Measurements from ENCODE around the gene EVX2. TPM values are rescaled to one million over a fixed set of nuclear protein-coding genes. Genes with fewer than 3 reads are reported as not detected.

Gene EVX2
- total RNA-seq, 1 experiment from 2014 or later = not detected

DNA sequence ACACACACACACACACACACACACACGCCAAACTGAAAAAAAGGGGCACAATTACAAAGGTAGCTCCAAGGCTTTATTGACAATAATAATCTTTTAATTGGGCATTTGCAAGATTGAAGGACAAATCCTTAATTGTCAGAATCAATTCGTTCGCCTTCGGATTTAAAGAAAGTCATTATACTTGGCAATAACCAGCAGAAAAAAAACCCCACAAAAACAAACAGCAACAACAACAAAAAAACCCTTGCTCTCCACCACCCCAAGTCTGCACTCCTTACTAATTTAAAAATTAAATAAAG is 44.0 kb upstream of the EVX2 start:
- no peak for ATAC-seq
- CTCF ChIA-PET = interaction anchor here (0.7 to 3.2 kb wide), 11 partner anchors 9 to 1034 kb away, joined by 3 to 21 read pairs (median 7); no protein-coding TSS in a partner anchor
- POLR2A ChIA-PET = no interaction called here
- Mint-ChIP-seq H3K27me3 (ENCODE audit: low read depth) (peaks cover 98% of the 10 kb centered on the region), H3K27ac (no peak overlapping the region), H3K36me3 (peaks cover 4% of the 10 kb centered on the region; the same call in 1 of the 2 replicates), H3K4me3 (0 out of 2 replicates have a peak overlapping the region, but pooled peaks have one; percentile 59), H3K4me1 (peaks cover 27% of the 10 kb centered on the region), H3K9me3 (no peaks in the 10 kb centered on the region)
- TF ChIP-seq ESRRA (CRISPR knock-in tag; IDR thresholded peaks at IDR 0.05; ENCODE audit: borderline replicate concordance) (no peak), CREM (CRISPR knock-in tag; IDR thresholded peaks at IDR 0.05) (no peak), ZNF317 (CRISPR knock-in tag; IDR thresholded peaks at IDR 0.05; ENCODE audit: borderline replicate concordance, low read depth) (no peak), ZNF263 (CRISPR knock-in tag; IDR thresholded peaks at IDR 0.05; ENCODE audit: low read depth) (no peak), NR3C1 (CRISPR knock-in tag; conservative IDR thresholded peaks at IDR 0.05; ENCODE audit: low read depth) (no peak)
- TF ChIP-seq, protein P1, sequence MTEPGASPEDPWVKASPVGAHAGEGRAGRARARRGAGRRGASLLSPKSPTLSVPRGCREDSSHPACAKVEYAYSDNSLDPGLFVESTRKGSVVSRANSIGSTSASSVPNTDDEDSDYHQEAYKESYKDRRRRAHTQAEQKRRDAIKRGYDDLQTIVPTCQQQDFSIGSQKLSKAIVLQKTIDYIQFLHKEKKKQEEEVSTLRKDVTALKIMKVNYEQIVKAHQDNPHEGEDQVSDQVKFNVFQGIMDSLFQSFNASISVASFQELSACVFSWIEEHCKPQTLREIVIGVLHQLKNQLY (CRISPR knock-in tag; IDR thresholded peaks at IDR 0.05) = no peak
- TF ChIP-seq, protein P2, sequence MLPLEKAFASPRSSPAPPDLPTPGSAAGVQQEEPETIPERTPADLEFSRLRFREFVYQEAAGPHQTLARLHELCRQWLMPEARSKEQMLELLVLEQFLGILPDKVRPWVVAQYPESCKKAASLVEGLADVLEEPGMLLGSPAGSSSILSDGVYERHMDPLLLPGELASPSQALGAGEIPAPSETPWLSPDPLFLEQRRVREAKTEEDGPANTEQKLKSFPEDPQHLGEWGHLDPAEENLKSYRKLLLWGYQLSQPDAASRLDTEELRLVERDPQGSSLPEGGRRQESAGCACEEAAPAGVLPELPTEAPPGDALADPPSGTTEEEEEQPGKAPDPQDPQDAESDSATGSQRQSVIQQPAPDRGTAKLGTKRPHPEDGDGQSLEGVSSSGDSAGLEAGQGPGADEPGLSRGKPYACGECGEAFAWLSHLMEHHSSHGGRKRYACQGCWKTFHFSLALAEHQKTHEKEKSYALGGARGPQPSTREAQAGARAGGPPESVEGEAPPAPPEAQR (CRISPR knock-in tag; IDR thresholded peaks at IDR 0.05) = no peak
- TF ChIP-seq, protein P3, sequence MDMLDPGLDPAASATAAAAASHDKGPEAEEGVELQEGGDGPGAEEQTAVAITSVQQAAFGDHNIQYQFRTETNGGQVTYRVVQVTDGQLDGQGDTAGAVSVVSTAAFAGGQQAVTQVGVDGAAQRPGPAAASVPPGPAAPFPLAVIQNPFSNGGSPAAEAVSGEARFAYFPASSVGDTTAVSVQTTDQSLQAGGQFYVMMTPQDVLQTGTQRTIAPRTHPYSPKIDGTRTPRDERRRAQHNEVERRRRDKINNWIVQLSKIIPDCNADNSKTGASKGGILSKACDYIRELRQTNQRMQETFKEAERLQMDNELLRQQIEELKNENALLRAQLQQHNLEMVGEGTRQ (CRISPR knock-in tag; IDR thresholded peaks at IDR 0.05) = no peak
- TF ChIP-seq, protein P4, sequence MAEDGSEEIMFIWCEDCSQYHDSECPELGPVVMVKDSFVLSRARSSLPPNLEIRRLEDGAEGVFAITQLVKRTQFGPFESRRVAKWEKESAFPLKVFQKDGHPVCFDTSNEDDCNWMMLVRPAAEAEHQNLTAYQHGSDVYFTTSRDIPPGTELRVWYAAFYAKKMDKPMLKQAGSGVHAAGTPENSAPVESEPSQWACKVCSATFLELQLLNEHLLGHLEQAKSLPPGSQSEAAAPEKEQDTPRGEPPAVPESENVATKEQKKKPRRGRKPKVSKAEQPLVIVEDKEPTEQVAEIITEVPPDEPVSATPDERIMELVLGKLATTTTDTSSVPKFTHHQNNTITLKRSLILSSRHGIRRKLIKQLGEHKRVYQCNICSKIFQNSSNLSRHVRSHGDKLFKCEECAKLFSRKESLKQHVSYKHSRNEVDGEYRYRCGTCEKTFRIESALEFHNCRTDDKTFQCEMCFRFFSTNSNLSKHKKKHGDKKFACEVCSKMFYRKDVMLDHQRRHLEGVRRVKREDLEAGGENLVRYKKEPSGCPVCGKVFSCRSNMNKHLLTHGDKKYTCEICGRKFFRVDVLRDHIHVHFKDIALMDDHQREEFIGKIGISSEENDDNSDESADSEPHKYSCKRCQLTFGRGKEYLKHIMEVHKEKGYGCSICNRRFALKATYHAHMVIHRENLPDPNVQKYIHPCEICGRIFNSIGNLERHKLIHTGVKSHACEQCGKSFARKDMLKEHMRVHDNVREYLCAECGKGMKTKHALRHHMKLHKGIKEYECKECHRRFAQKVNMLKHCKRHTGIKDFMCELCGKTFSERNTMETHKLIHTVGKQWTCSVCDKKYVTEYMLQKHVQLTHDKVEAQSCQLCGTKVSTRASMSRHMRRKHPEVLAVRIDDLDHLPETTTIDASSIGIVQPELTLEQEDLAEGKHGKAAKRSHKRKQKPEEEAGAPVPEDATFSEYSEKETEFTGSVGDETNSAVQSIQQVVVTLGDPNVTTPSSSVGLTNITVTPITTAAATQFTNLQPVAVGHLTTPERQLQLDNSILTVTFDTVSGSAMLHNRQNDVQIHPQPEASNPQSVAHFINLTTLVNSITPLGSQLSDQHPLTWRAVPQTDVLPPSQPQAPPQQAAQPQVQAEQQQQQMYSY (CRISPR knock-in tag; IDR thresholded peaks at IDR 0.05) = no peak
- TF ChIP-seq, protein P5, sequence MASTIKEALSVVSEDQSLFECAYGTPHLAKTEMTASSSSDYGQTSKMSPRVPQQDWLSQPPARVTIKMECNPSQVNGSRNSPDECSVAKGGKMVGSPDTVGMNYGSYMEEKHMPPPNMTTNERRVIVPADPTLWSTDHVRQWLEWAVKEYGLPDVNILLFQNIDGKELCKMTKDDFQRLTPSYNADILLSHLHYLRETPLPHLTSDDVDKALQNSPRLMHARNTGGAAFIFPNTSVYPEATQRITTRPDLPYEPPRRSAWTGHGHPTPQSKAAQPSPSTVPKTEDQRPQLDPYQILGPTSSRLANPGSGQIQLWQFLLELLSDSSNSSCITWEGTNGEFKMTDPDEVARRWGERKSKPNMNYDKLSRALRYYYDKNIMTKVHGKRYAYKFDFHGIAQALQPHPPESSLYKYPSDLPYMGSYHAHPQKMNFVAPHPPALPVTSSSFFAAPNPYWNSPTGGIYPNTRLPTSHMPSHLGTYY (CRISPR knock-in tag; IDR thresholded peaks at IDR 0.05) = no peak
- DNase-seq (ENCODE audit: low spot score) = no peak

DNA sequence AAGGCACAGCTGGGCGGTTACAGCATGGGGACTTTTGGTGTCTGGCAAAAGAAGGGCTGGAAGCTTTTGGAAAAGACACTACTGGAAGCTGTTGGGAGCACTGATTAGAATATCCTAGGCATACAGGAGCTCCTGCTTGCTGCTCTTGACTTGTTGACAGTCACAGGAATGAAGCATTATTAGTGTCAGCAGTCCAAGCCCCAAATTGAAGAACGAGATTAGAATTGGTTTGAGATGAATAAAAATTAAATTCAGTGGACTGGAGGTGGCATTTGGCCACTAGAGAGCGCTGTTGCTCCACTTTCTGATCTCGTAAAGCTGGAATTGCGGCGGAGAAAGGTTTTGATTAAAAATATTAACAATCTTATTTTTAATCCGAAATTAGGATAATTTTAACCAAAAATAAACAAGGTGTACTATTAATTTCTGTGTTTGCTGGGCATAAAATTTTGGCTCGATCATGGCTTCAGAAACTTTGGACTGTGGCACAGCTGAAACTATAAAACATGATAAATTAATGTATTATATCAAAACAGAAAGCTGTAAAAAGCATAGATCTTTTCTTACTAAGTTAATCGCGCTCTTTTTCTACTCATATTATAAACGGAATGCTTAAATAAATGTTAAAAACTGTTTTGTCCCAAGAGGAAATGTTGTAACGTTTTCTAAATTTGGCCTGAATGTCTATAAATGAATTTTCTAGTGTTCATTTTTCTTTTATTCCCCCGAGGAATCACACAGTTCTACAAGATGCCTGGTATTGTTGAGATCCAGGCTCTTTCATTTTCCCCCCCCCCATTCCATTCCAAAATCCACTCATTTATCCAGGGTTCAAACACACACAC is 43.4 kb upstream of the EVX2 start:
- Mint-ChIP-seq H3K27me3 (ENCODE audit: low read depth) (peaks cover 98% of the 10 kb centered on the region), H3K27ac (no peak overlapping the region), H3K36me3 (peaks cover 2% of the 10 kb centered on the region; the same call in 1 of the 2 replicates), H3K4me1 (peaks cover 23% of the 10 kb centered on the region), H3K4me3 (no peak overlapping the region), H3K9me3 (no peaks in the 10 kb centered on the region)
- DNase-seq (ENCODE audit: low spot score) = peak; percentile 69
- ChIA-PET POLR2A (no interaction called here), CTCF (interaction anchor here (0.6 to 3.2 kb wide), 17 partner anchors 9 to 1034 kb away, joined by 3 to 21 read pairs (median 4); no protein-coding TSS in a partner anchor)
- no peak for ATAC-seq
- TF ChIP-seq, protein P6, sequence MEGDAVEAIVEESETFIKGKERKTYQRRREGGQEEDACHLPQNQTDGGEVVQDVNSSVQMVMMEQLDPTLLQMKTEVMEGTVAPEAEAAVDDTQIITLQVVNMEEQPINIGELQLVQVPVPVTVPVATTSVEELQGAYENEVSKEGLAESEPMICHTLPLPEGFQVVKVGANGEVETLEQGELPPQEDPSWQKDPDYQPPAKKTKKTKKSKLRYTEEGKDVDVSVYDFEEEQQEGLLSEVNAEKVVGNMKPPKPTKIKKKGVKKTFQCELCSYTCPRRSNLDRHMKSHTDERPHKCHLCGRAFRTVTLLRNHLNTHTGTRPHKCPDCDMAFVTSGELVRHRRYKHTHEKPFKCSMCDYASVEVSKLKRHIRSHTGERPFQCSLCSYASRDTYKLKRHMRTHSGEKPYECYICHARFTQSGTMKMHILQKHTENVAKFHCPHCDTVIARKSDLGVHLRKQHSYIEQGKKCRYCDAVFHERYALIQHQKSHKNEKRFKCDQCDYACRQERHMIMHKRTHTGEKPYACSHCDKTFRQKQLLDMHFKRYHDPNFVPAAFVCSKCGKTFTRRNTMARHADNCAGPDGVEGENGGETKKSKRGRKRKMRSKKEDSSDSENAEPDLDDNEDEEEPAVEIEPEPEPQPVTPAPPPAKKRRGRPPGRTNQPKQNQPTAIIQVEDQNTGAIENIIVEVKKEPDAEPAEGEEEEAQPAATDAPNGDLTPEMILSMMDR (IDR thresholded peaks at IDR 0.05) = peak; percentile 82
- TF ChIP-seq, protein P1 (CRISPR knock-in tag; IDR thresholded peaks at IDR 0.05) = no peak
- no peak for TF ChIP-seq SOX15 (CRISPR knock-in tag; IDR thresholded peaks at IDR 0.05)

Data from WTC11 (cell line).